A549 (cell line): ENCODE measurements around the gene CCDC85B.

ENCODE experiments used
- CTCF ChIP-seq: fragments of >200 bp; sonication (Bioruptor Twin); formaldehyde crosslinking; IDR thresholded peaks from 3 replicates; pipeline ENCODE4 v1.5.1; 2016
- HDAC2 ChIP-seq: fragments of 200-600 bp; sonication (generic); IDR thresholded peaks from 2 replicates; pipeline ENCODE4 v1.6.1; 2016

GRCh38 chr11:65863889-65864705 is 26.4 kb upstream of the CCDC85B start:
- TF ChIP-seq CTCF (no peak), HDAC2 (no peak)
